H1 (cell line): ENCODE data around the gene CAPN15. TPM values are rescaled to one million over a fixed set of nuclear protein-coding genes. Genes with fewer than 3 reads are reported as not detected.
A peak's percentile ranks its signal among the peaks of the same experiment; 100 is the strongest.

Experiments used
- CTCF ChIA-PET: fragments of 300-600 bp; sonication (Branson Sonifier 250); formaldehyde crosslinking; loops from one replicate; lab custom pipeline; 2021; ENCODE audit not compliant: partially characterized antibody; lab: Charles Lee
- POLR2A ChIA-PET: fragments of 300-600 bp; sonication (Branson Sonifier 250); formaldehyde crosslinking; loops from one replicate; lab custom pipeline; 2021; ENCODE audit warnings: inconsistent platforms; ENCODE audit not compliant: partially characterized antibody; lab: Charles Lee
- DNase-seq, 2 experiments: peaks; one replicate each; pipeline versions ENCODE4 v3.0.0 to v3.0.0-alpha.2; 2010 to 2022; ENCODE audit warnings: low spot score in 2 of 2, low read depth in 1 of 2, mixed read lengths in 1 of 2
- FAIRE-seq: peaks from 2 replicates; lab custom pipeline; 2011; peaks lifted over from hg19 to GRCh38; lab: Jason Lieb, UNC
- H2AFZ ChIP-seq: 2 replicates; pipeline ENCODE4 v1.8.1; 2012; ENCODE audit warnings: low read length, inconsistent platforms
- H2AK5ac ChIP-seq: 2 replicates; pipeline ENCODE4 v1.6.1; 2013; ENCODE audit warnings: low read depth, low read length
- H2BK120ac ChIP-seq: replicated peaks from 2 replicates; pipeline ENCODE3; 2013; ENCODE audit warnings: low read depth, low read length, inconsistent platforms
- H2BK12ac ChIP-seq: 2 replicates; pipeline ENCODE4 v1.6.1; 2013; ENCODE audit warnings: low read depth, low read length
- H2BK15ac ChIP-seq: 2 replicates; pipeline ENCODE4 v1.6.1; 2013; ENCODE audit warnings: low read length
- H2BK20ac ChIP-seq: 2 replicates; pipeline ENCODE4 v1.6.1; 2013; ENCODE audit warnings: low read length
- H2BK5ac ChIP-seq: 2 replicates; pipeline ENCODE4 v1.6.1; 2013; ENCODE audit warnings: low read depth, low read length
- H3K14ac ChIP-seq: 2 replicates; pipeline ENCODE4 v1.6.1; 2013; ENCODE audit warnings: inconsistent platforms; ENCODE audit not compliant: insufficient read length
- H3K18ac ChIP-seq: 2 replicates; pipeline ENCODE4 v1.6.1; 2013; ENCODE audit warnings: low read length; ENCODE audit errors: extremely low read depth
- H3K23ac ChIP-seq: 2 replicates; pipeline ENCODE4 v1.6.1; 2013; ENCODE audit warnings: inconsistent platforms; ENCODE audit not compliant: insufficient read length
- H3K23me2 ChIP-seq: 2 replicates; pipeline ENCODE4 v1.6.1; 2013; ENCODE audit warnings: low read depth, low read length
- H3K27ac ChIP-seq: 2 replicates; pipeline ENCODE4 v1.6.1; 2011; ENCODE audit warnings: low read depth, low read length, inconsistent platforms
- H3K27me3 ChIP-seq, 4 experiments: replicated peaks in 1 of 4; 1 replicate in 1 of 4; 2 replicates in 3 of 4; pipeline versions ENCODE4 v1.6.1 to v1.8.1; 2011 to 2013; ENCODE audit warnings: low read length in 3 of 4, mild to moderate bottlenecking in 3 of 4, inconsistent platforms in 2 of 4, mixed read lengths in 2 of 4, moderate library complexity in 1 of 4; ENCODE audit not compliant: control insufficient read depth in 3 of 4, insufficient read depth in 3 of 4; ENCODE audit errors: extremely low read depth in 1 of 4
- H3K36me3 ChIP-seq, 4 experiments: 2 replicates each; pipeline versions ENCODE4 v1.6.1 to v1.8.1; 2011 to 2013; ENCODE audit warnings: mild to moderate bottlenecking in 4 of 4, low read length in 3 of 4, moderate library complexity in 2 of 4, control low read depth in 1 of 4, inconsistent platforms in 1 of 4; ENCODE audit not compliant: insufficient read depth in 4 of 4, control insufficient read depth in 2 of 4
- H3K4ac ChIP-seq: replicated peaks from 2 replicates; pipeline ENCODE3; 2013; ENCODE audit warnings: low read length, low read depth, mixed read lengths, inconsistent platforms; ENCODE audit not compliant: insufficient read length
- H3K4me1 ChIP-seq, 4 experiments: replicated peaks in 1 of 4; 1 replicate in 1 of 4; 2 replicates in 3 of 4; pipeline versions ENCODE4 v1.6.1 to v1.8.1; 2011 to 2013; ENCODE audit warnings: low read length in 3 of 4, inconsistent platforms in 2 of 4, mixed read lengths in 1 of 4; ENCODE audit not compliant: insufficient read depth in 4 of 4, control insufficient read depth in 3 of 4
- H3K4me2 ChIP-seq, 2 experiments: 2 replicates each; pipeline versions ENCODE4 v1.6.1 to v1.8.1; 2011 to 2013; ENCODE audit warnings: low read depth in 2 of 2, low read length in 2 of 2, control low read depth in 1 of 2, inconsistent platforms in 1 of 2, mild to moderate bottlenecking in 1 of 2; ENCODE audit not compliant: insufficient read depth in 1 of 2
- H3K4me3 ChIP-seq, 4 experiments: fragments of 200-600, 300-600 bp in 1 of 4; sonication (generic), shearing (Covaris generic), sonication (Bioruptor Twin) in 1 of 4; 2 replicates each; pipeline versions ENCODE4 v1.5.1 to v1.8.1; 2011 to 2016; ENCODE audit warnings: low read length in 4 of 4, low read depth in 3 of 4, control low read depth in 2 of 4, inconsistent platforms in 2 of 4, mild to moderate bottlenecking in 2 of 4, mixed read lengths in 1 of 4, moderate library complexity in 1 of 4; ENCODE audit not compliant: insufficient read depth in 2 of 4; ENCODE audit errors: extremely low read depth in 1 of 4
- H3K56ac ChIP-seq: replicated peaks from 2 replicates; pipeline ENCODE3; 2013; ENCODE audit warnings: low read depth, mild to moderate bottlenecking, mixed read lengths, low read length, inconsistent platforms; ENCODE audit not compliant: insufficient read length
- H3K79me1 ChIP-seq: 2 replicates; pipeline ENCODE4 v1.6.1; 2013; ENCODE audit warnings: low read depth, low read length, control low read depth
- H3K79me2 ChIP-seq, 2 experiments: 2 replicates each; pipeline versions ENCODE4 v1.6.1 to v1.8.1; 2012 to 2013; ENCODE audit warnings: low read length in 2 of 2, mild to moderate bottlenecking in 2 of 2, inconsistent platforms in 1 of 2; ENCODE audit not compliant: insufficient read depth in 2 of 2, control insufficient read depth in 1 of 2
- H3K9ac ChIP-seq, 4 experiments: replicated peaks in 1 of 4; 1 replicate in 1 of 4; 2 replicates in 3 of 4; pipeline versions ENCODE4 v1.6.1 to v1.8.1; 2011 to 2013; ENCODE audit warnings: low read depth in 3 of 4, low read length in 3 of 4, control low read depth in 2 of 4, mild to moderate bottlenecking in 2 of 4, moderate library complexity in 2 of 4, inconsistent platforms in 1 of 4; ENCODE audit errors: extremely low read depth in 1 of 4
- H3K9me3 ChIP-seq, 2 experiments: 2 replicates each; pipeline versions ENCODE4 v1.6.1 to v1.8.1; 2012 to 2013; ENCODE audit warnings: mild to moderate bottlenecking in 2 of 2, moderate library complexity in 2 of 2, control low read depth in 1 of 2, inconsistent platforms in 1 of 2, low read depth in 1 of 2, low read length in 1 of 2, mixed read lengths in 1 of 2; ENCODE audit not compliant: insufficient read depth in 2 of 2
- H4K20me1 ChIP-seq, 2 experiments: replicated peaks in 1 of 2; 2 replicates each; pipeline versions ENCODE3 to v1.8.1; 2011 to 2013; ENCODE audit warnings: inconsistent platforms in 2 of 2, low read length in 2 of 2, mild to moderate bottlenecking in 1 of 2; ENCODE audit not compliant: insufficient read depth in 2 of 2, control insufficient read depth in 1 of 2
- H4K5ac ChIP-seq: 2 replicates; pipeline ENCODE4 v1.6.1; 2013; ENCODE audit warnings: low read length, low read depth, mixed read lengths, inconsistent platforms; ENCODE audit not compliant: insufficient read length
- H4K8ac ChIP-seq: 2 replicates; pipeline ENCODE4 v1.8.0; 2013; ENCODE audit warnings: mild to moderate bottlenecking, moderate library complexity, low read length, inconsistent platforms; ENCODE audit not compliant: insufficient read depth; ENCODE audit errors: extremely low read depth
- H4K91ac ChIP-seq: replicated peaks from 2 replicates; pipeline ENCODE3; 2013; ENCODE audit warnings: low read length, mixed read lengths, inconsistent platforms; ENCODE audit not compliant: insufficient read length
- CBX5 ChIP-seq: fragments of 300-800, 300-1000 bp; sonication (generic); IDR thresholded peaks from 2 replicates; pipeline ENCODE4 v1.7.1; 2016; ENCODE audit warnings: antibody characterized with exemption, low read length, low read depth
- EP300 ChIP-seq, 2 experiments: IDR thresholded peaks; 1 replicate in 1 of 2; 2 replicates in 1 of 2; pipeline ENCODE4 v1.6.1; 2011 to 2012; ENCODE audit warnings: low read depth in 2 of 2, low read length in 2 of 2, mild to moderate bottlenecking in 2 of 2, borderline replicate concordance in 1 of 2, inconsistent platforms in 1 of 2, moderate library complexity in 1 of 2
- JUN ChIP-seq: IDR thresholded peaks from 2 replicates; pipeline ENCODE4 v1.6.1; 2011; ENCODE audit warnings: low read depth, mild to moderate bottlenecking, improper control_type of control experiment, low read length
- KDM4A ChIP-seq: IDR thresholded peaks from one replicate; pipeline ENCODE4 v1.7.1; 2012; ENCODE audit warnings: low read depth, mild to moderate bottlenecking, moderate library complexity, low read length, inconsistent platforms; ENCODE audit not compliant: severe bottlenecking
- MAFK ChIP-seq: IDR thresholded peaks from 2 replicates; pipeline ENCODE4 v1.6.1; 2012; ENCODE audit warnings: low read depth, mild to moderate bottlenecking, improper control_type of control experiment, low read length
- SAP30 ChIP-seq: fragments of 300-600 bp; sonication (generic); IDR thresholded peaks from 2 replicates; pipeline ENCODE4 v1.7.1; 2012; ENCODE audit warnings: low read length, moderate library complexity, mild to moderate bottlenecking, inconsistent platforms; ENCODE audit not compliant: insufficient read depth, insufficient replicate concordance
- TAF7 ChIP-seq: optimal IDR thresholded peaks from 2 replicates; pipeline ENCODE3; 2011; ENCODE audit warnings: low read depth, mild to moderate bottlenecking, inconsistent platforms, low read length, moderate library complexity, borderline replicate concordance
- WGBS, 2 experiments: shearing (Covaris generic) in 1 of 2; methylation state at CpG; one replicate each; pipeline versions ENCODE4 v1.1.6 to v1.1.7; 2013 to 2015; ENCODE audit warnings: low lambda C conversion rate in 2 of 2, mixed read lengths in 2 of 2, inconsistent platforms in 1 of 2, low coverage in 1 of 2, missing lambda C conversion rate in 1 of 2; ENCODE audit not compliant: insufficient replicate concordance in 2 of 2, insufficient coverage in 1 of 2, insufficient read length in 1 of 2; ENCODE audit errors: extremely low coverage in 1 of 2, missing lambda C conversion rate in 1 of 2; 5-methylcytosine and 5-hydroxymethylcytosine counted together
- polyA plus RNA-seq, 7 experiments: library from polyadenylated mRNA; depleted of rRNA in 3 of 7; stranded (reverse) in 5 of 7; unstranded in 2 of 7; fragments of >200 nt in 5 of 7; fragments of 200-250 nt in 2 of 7; gene quantifications; 1 replicate in 5 of 7; 2 replicates in 1 of 7; 4 replicates in 1 of 7; pipeline versions ENCODE4 v1.2.1 to v1.2.3, GENCODE V29; 2011 to 2013; ENCODE audit warnings: missing spikeins in 2 of 7, mixed read lengths in 2 of 7
- total RNA-seq: library from RNA; stranded (reverse); fragmentation: NEBNext Ultra II Directional; extraction: Animal tissue kit (Norgen Biotek cat#: 25700); gene quantifications from 2 replicates; pipeline ENCODE4 v1.2.1, GENCODE V29; 2021

The CAPN15 gene
- total and polyA plus RNA-seq, 2 of the 8 experiments (the other 6 are each of a cell fraction or from before 2014, with no cell fraction given) = 38.9 to 76.9 TPM

- Histone ChIP-seq H2BK120ac (no peak overlapping the region), H3K4me2 (no peak overlapping the region), H2BK12ac (no peak overlapping the region), H3K9me3 (no peaks in the 10 kb centered on the region), H3K79me1 (no peaks in the 10 kb centered on the region), H3K14ac (no peak overlapping the region), H4K5ac (no peak overlapping the region), H2AFZ (no peak overlapping the region), H3K4me1 (no peaks in the 10 kb centered on the region; a peak in 1 of 7 replicates), H3K27me3 (no peaks in the 10 kb centered on the region), H3K18ac (no peak overlapping the region), H4K8ac (no peak overlapping the region), H3K9ac (no peak overlapping the region), H2AK5ac (no peak overlapping the region), H3K23me2 (no peaks in the 10 kb centered on the region), H4K20me1 (no peaks in the 10 kb centered on the region), H3K4ac (no peak overlapping the region), H2BK5ac (peak overlapping the region; percentile 24; the same call in 1 of the 2 replicates), H3K27ac (no peak overlapping the region), H4K91ac (no peak overlapping the region), H2BK15ac (no peak overlapping the region), H3K23ac (no peak overlapping the region), H3K79me2 (no peaks in the 10 kb centered on the region), H3K4me3 (no peak overlapping the region), H3K36me3 (no peaks in the 10 kb centered on the region), H2BK20ac (no peak overlapping the region), H3K56ac (no peak overlapping the region)
- FAIRE-seq (no peak), DNase-seq (no peak)
- ChIA-PET CTCF (interaction anchor here (0.7 to 2.9 kb wide), 7 partner anchors 12 to 829 kb away, joined by 3 to 19 read pairs (median 4); no protein-coding TSS in a partner anchor), POLR2A (interaction anchor here (1.0 to 1.3 kb wide), 3 partner anchors 12 to 71 kb away, joined by 3 to 4 read pairs (median 3); no protein-coding TSS in a partner anchor)
- no peak for TF ChIP-seq EP300 (IDR thresholded peaks at IDR 0.05; ENCODE audit: borderline replicate concordance in 1 of 2, low read depth in 2 of 2, low read length in 2 of 2)
- no peak for TF ChIP-seq TAF7
- no peak for TF ChIP-seq JUN
- TF ChIP-seq MAFK = no peak
- TF ChIP-seq KDM4A = no peak
- no peak for TF ChIP-seq CBX5
- no peak for TF ChIP-seq SAP30
- WGBS, 2 experiments = 95% methylated on average over 22 of the region's 22 CpGs; no CpG with 5 or more reads in 1 of the 2 experiments
Measured at GRCh38 chr16:502179-502943, 25.2 kb upstream of the CAPN15 start.
